HK-2 (cell line): ENCODE measurements around the gene TBC1D3E.
"Not testable (repeated sequence)": the region's sequence is repeated elsewhere in the genome, so short reads cannot be mapped to it uniquely, and the experiment has no call there.

ENCODE experiments used
- DNase-seq: peaks from one replicate; pipeline ENCODE4 v3.0.0-alpha.2; 2018; ENCODE audit not compliant: unreplicated experiment

Gene TBC1D3E

DNA sequence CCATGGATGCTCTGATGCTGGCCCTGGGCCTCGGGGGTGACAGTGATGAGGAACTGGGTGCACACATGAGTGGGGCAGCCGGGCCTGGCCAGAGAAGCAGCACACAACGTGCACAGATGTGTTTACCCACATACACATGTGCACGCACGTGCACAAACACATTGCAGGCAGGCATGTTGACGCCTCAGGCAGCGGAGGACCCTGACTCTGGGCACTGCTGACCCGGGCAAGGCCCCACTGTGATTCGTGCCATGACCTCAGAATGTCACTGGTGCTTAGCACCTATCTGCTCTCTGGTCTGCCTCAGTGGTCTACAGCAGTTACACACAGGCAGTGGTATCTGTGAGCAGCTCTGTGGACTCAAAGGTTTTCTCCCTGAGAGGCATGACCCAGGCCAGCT, at the start of gene TBC1D3E:
TSS of gene TBC1D3E (plus strand) at position 301 of the 400 bp plus-strand sequence. CDS start 1,545 bp downstream, outside the sequence.
- DNase-seq = not testable (repeated sequence)

DNA sequence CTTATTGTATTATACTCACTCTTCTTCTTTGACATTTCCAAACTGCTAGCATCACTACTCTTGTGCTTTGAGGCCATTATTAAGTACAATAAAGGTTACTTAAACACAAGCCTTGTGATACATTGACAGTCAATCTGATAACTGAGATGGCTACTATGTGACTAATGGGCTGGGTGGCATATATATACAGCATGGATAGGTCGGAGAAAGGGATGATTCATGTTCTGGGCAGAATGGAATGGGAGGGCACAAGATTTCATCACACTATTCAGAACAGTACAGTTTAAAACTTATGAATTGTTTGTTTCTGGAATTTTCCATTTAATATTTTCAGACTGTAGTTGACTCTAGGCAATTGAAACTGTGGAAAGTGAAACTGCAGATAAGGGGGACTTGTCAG, 40.4 kb upstream of the TBC1D3E start:
- DNase-seq = not testable (repeated sequence)

DNA sequence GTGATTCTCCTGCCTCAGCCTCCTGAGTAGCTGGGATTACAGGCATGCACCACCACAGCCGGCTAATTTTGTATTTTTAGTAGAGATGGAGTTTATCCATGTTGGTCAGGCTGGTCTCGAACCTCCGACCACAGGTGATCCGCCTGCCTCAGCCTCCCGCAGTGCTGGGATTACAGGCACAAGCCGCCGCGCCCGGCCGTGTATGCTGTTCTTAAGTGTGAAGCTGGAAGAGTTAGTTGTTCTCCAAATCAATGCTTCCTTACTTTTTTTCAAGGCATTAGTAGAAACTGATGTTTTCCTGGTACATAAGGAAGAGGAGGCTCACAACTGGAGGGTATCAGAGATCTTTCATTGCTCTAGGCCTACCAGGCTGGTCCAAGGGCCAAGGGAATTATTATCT, 39.6 kb upstream of the TBC1D3E start:
- DNase-seq = not testable (repeated sequence)

- DNase-seq = not testable (repeated sequence)
These were observed 33.6 kb upstream of the TBC1D3E start for GRCh38 chr17:38094059-38094694.

- not testable (repeated sequence) for DNase-seq
These were observed 28.5 kb upstream of the TBC1D3E start for GRCh38 chr17:38099262-38099661.

DNA sequence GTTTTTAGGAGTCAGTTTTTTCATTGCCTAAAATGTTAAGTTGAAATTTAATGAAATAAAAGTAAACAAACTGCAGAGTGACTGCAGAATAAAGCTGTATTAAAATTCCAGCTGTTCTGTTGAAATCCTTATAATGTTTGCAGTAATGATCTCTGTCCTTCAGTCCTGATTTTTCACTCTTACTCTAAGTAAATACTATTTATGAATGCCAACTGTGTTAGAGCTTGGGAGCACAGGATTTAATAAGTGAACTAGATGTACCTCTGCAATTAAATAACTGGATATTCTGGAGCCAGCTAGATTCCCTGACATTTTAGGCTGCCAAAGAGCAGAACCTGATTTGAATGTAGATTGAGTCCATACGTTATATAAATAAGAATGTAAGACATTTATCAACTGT, 7.9 kb upstream of the TBC1D3E start:
- DNase-seq = not testable (repeated sequence)

DNA sequence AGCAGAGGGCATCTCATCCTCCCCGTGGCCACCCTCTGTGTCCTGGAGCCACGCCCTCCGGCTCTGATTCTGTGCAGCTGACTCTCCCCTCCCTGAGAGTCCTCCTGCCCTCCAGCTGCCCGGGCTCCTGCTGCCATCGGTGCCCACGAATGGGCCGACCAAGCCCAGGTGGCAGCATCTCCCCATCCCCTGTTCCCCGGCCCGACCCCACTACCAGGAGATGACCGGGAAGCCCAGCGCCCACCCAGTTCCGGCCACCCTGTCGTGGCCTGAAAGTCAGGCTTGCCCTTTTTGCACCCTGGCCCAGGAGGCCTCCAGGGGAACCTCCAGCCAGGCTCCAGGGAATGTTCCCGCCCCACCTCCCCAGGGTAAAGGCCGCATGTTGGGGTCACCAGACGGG, 7.1 kb downstream of the TBC1D3E start:
- DNase-seq = not testable (repeated sequence)
